ENCODE results near the gene PAPPA. TPM values are rescaled to one million over a fixed set of nuclear protein-coding genes. Genes with fewer than 3 reads are reported as not detected.

Gene PAPPA
- total and polyA plus RNA-seq, 9 of the 15 experiments (the other 6 are each of a cell fraction or from before 2014, with no cell fraction given), result 0.06 to 0.18 (median 0.11) TPM

- no peaks in the 10 kb centered on the region for H3K27me3 ChIP-seq (ENCODE audit: control insufficient read depth in 2 of 2, insufficient read depth in 2 of 2, low read length in 2 of 2)
- H3K9me3 ChIP-seq (replicated peaks; ENCODE audit: control insufficient read depth, insufficient read depth, low read depth, low read length), result no peaks in the 10 kb centered on the region
- H4K20me1 ChIP-seq (replicated peaks; ENCODE audit: control insufficient read depth, insufficient read depth, low read length), result no peaks in the 10 kb centered on the region
- no peaks in the 10 kb centered on the region for H3K36me3 ChIP-seq (ENCODE audit: control insufficient read depth, insufficient read depth, low read length)
- no peaks in the 10 kb centered on the region for H3K4me1 ChIP-seq (replicated peaks in 1 of 2; ENCODE audit: control insufficient read depth in 2 of 2, insufficient read depth in 2 of 2, low read length in 2 of 2)
- no peak overlapping the region for H3K9ac ChIP-seq (ENCODE audit: insufficient read depth in 1 of 2, low read depth in 2 of 2, low read length in 2 of 2)
- no peak overlapping the region for H3K4me2 ChIP-seq (ENCODE audit: insufficient read depth, low read length)
- CTCF ChIA-PET (ENCODE audit: low intra/inter-chr PET ratio), result no interaction called here
- no peak for DNase-seq (ENCODE audit: extremely low read depth in 1 of 4, low spot score in 3 of 4)
- intact Hi-C loops (cut with micrococcal nuclease) (no loop called here), in situ Hi-C loops (cut with MboI) (no loop called here)
- FAIRE-seq, result no peak
- BruUV-seq (replicated peaks), result no TSS peak
- H3K9me1 ChIP-seq (ENCODE audit: control insufficient read depth, insufficient read depth, low read length), result no peaks in the 10 kb centered on the region
- H2AFZ ChIP-seq (ENCODE audit: low read depth, low read length), result no peak overlapping the region
- no peak overlapping the region for H3K27ac ChIP-seq (ENCODE audit: extremely low read depth, low read depth, low read length)
- no peak overlapping the region for H3K4me3 ChIP-seq
- no peaks in the 10 kb centered on the region for H3K79me2 ChIP-seq (ENCODE audit: control insufficient read depth, insufficient read depth, low read length)
- POLR2A ChIA-PET, result no interaction called here
- ATAC-seq, result no peak
- no peak for TF ChIP-seq ZNF408 (CRISPR knock-in tag; IDR thresholded peaks at IDR 0.05; ENCODE audit: low read depth)
- no peak for TF ChIP-seq ELK3 (CRISPR knock-in tag; IDR thresholded peaks at IDR 0.05)
- TF ChIP-seq MYBL2 (IDR thresholded peaks at IDR 0.05; ENCODE audit: low read depth), result no peak
- TF ChIP-seq MYBL2 (CRISPR knock-in tag; IDR thresholded peaks at IDR 0.05; ENCODE audit: borderline replicate concordance), result no peak
- no peak for TF ChIP-seq THRB (CRISPR knock-in tag; conservative IDR thresholded peaks at IDR 0.05)
- TF ChIP-seq, protein P1, sequence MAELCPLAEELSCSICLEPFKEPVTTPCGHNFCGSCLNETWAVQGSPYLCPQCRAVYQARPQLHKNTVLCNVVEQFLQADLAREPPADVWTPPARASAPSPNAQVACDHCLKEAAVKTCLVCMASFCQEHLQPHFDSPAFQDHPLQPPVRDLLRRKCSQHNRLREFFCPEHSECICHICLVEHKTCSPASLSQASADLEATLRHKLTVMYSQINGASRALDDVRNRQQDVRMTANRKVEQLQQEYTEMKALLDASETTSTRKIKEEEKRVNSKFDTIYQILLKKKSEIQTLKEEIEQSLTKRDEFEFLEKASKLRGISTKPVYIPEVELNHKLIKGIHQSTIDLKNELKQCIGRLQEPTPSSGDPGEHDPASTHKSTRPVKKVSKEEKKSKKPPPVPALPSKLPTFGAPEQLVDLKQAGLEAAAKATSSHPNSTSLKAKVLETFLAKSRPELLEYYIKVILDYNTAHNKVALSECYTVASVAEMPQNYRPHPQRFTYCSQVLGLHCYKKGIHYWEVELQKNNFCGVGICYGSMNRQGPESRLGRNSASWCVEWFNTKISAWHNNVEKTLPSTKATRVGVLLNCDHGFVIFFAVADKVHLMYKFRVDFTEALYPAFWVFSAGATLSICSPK (IDR thresholded peaks at IDR 0.05; ENCODE audit: borderline replicate concordance), result no peak
- TF ChIP-seq, protein P2, sequence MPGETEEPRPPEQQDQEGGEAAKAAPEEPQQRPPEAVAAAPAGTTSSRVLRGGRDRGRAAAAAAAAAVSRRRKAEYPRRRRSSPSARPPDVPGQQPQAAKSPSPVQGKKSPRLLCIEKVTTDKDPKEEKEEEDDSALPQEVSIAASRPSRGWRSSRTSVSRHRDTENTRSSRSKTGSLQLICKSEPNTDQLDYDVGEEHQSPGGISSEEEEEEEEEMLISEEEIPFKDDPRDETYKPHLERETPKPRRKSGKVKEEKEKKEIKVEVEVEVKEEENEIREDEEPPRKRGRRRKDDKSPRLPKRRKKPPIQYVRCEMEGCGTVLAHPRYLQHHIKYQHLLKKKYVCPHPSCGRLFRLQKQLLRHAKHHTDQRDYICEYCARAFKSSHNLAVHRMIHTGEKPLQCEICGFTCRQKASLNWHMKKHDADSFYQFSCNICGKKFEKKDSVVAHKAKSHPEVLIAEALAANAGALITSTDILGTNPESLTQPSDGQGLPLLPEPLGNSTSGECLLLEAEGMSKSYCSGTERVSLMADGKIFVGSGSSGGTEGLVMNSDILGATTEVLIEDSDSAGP (CRISPR knock-in tag; IDR thresholded peaks at IDR 0.05), result no peak
- TF ChIP-seq TAF7 (tag; IDR thresholded peaks at IDR 0.05), result no peak
- no peak for TF ChIP-seq PHTF2 (CRISPR knock-in tag; IDR thresholded peaks at IDR 0.05)
- TF ChIP-seq MAFG (tag; conservative IDR thresholded peaks at IDR 0.05), result no peak
- no peak for TF ChIP-seq ILK (tag; IDR thresholded peaks at IDR 0.05; ENCODE audit: borderline replicate concordance, low read depth)
- no peak for TF ChIP-seq HMG20B (CRISPR knock-in tag; IDR thresholded peaks at IDR 0.05)
Observed at GRCh38 chr9:116236979-116237378, 83.4 kb downstream of the PAPPA start.
